Left cardiac atrium (tissue), 4 donors: ENCODE data around the gene DTWD1. TPM values are rescaled to one million over a fixed set of nuclear protein-coding genes. Genes with fewer than 3 reads are reported as not detected.
"Not testable (repeated sequence)": the region's sequence is repeated elsewhere in the genome, so short reads cannot be mapped to it uniquely, and the experiment has no call there.

ENCODE experiments used
- ATAC-seq, 2 donors: fragments of 200-7000 bp; cut with Tn5 transposase; one replicate each; pipeline ENCODE4 v1.9.1; 2020; ENCODE audit warnings: mild to moderate bottlenecking in 2 of 2, moderate library complexity in 2 of 2
- DNase-seq: peaks from one replicate; pipeline ENCODE4 v3.0.0-alpha.2; 2020
- intact Hi-C, 2 donors: fragments of 100-400 bp; cut with DNase I; formaldehyde crosslinking; loops; one replicate each; pipeline versions ENCODE4 v1.14.1 to v1.15.1; 2022 to 2023
- total RNA-seq, 2 donors: library from RNA; stranded (reverse); fragmentation: NEBNext Ultra II Directional; extraction: Animal tissue kit (Norgen Biotek cat#: 25700); gene quantifications; one replicate each; pipeline ENCODE4 v1.2.1, GENCODE V29; 2021
- donor health status: DM: no; HTN: yes; CAD: no.
- donor health status: DM: no; HTN: yes; CAD: no; lungs with severe emphysema.
- donor health status: DM: yes; HTN: yes; CAD: no.
- donor health status: Dilated cardiomyopathy.

DTWD1 gene
- total RNA-seq, 2 donors from 2014 or later: 25.2 to 25.7 TPM

DNA sequence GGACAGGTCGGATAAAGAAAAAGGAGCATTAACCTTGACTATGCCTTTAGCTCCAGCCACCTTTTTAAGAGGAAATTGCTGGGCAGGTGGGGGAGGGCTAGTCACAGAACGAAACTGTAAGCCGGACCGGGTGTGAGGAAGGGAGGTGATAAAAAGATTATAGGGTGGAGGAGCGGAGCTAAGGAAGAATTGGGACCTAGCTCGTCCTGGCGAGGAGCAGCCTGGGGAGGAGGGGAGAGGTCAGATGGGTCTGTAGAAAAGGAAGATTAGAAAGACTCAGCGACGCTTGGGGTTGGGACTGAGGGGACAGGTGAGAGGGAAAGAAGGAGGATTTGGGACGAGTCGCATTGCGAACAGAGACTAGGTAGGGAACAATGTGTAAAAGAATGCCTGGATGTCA, 82.1 kb downstream of the DTWD1 start:
- intact Hi-C loops, DNase-seq, ATAC-seq: not testable (repeated sequence)

Other genes with a start within 250 kb of the DTWD1 start
- 10 to 100 TPM; 37.1 to 43.6 TPM for gene FGF7, start 197.8 kb upstream of the DTWD1 start, total RNA-seq
- gene FAM227B, start 230 bp upstream of the DTWD1 start, total RNA-seq: 1 to 10 TPM; 8.2 to 9.8 TPM